NCI-H2107 treated with DMSO at 0.1 percent for 48 hours (cell line): ENCODE data around the gene SPATC1L.

Source experiments
- DNase-seq: peaks from one replicate; lab custom pipeline; 2025; ENCODE audit not compliant: unreplicated experiment; lab: John Stamatoyannopoulos, UW

SPATC1L gene

DNA sequence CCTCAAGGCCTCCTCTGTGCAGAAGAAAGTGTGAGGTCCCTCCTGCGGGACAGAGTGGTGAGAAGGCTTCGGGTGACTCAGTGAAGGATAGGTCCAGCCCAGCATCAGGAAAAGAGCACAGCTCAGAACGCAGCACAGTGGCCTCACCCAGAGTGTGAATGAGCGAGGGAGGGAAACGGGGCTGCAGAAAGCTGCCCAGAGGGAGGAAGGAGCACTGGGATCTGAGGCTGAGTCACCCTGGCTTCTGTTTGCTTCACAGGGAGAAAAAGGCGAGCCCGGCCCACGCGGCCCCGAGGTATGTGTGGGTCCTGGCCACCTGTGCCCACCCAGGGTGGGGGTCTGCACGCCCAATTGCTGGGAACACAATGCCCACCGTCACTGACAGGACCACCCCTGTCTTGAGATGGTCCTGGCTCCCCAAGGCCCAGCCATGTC, 62.0 kb downstream of the SPATC1L start:
- DNase-seq: no peak

DNA sequence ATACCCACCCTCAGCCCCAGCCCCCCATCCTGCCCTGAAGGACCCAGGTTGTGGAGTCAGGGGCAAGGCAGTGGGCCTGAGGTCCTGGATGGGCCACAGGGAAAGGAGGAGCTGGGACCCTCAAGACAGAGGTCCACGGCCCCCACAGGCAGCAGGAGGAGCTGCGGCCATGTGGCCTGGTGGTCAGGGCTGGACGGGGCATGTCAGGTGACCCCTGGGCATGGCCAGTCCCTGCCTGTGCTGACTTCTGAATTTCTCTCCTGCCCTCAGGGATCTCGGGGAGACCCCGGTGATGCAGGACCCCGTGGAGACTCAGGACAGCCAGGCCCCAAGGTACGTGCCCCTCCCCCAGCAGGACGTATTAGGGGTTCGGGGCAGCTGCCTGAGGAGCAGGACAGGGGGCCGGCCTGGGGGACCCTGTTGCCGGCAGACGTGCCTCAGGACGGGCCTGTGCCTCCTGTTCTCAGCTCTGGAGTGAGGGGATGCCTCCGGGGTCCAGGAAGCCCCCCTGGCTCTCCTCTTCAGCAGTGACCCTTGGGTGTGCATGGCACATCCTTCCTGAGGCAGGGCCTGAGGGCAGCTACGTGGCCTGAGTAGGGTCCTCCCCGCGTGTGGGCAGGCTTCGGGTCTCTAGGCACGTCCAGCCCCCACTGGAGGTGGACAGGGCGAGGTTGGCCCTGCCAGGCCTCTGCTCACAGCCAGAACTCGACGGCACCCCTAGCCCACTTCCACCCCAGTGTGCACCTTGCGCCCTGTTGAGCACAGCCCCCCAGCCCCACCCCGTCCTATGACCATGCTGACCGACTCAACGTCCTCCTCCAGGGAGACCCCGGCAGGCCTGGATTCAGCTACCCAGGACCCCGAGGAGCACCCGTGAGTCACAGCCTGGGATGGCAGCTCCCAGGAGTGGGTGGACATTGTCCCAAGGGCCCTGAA, 62.7 kb downstream of the SPATC1L start:
- no peak for DNase-seq

DNA sequence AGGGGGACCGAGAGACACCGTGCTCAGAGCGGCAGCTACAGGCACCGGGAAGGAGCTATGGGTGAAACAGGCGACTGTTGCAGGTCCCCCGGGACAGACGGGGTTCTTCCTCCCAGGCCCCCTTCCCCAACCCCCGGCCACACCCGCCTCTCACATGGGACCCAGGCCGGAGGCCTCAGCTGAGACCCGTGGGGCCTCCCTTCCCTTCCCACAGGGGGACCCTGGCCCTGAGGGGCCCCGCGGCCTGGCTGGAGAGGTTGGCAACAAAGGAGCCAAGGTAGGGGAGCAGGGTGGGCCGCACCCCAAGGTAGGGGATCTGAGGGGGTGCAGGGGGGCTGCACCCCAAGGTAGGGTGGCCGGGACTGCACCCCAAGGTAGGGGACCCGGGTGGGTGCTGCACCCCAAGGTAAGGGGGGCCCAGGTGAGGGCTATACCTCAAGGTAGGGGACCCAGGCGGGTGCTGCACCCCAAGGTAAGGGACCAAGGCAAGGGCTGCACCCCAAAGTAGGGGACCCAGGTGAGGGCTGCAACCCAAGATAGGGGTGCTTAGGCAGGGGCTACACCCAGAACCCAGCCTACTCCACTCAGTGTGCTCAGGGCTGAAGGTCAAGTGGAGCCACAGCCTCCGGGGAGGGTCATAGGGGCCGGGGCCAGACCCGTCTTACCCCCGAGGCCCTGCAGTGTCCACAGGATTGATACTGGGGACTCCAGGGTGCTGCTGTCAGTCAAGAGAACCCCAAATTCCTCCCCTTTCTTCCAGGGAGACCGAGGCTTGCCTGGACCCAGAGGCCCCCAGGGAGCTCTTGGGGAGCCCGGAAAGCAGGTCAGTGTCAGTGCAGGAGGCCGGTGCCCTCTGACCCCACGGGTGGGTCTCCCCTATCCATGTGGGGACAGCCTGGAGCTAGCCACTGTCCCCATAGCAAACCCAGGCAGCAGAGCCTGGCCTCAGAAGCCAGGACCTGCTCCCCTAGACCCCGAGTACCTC, 63.7 kb downstream of the SPATC1L start:
- DNase-seq: no peak

DNA sequence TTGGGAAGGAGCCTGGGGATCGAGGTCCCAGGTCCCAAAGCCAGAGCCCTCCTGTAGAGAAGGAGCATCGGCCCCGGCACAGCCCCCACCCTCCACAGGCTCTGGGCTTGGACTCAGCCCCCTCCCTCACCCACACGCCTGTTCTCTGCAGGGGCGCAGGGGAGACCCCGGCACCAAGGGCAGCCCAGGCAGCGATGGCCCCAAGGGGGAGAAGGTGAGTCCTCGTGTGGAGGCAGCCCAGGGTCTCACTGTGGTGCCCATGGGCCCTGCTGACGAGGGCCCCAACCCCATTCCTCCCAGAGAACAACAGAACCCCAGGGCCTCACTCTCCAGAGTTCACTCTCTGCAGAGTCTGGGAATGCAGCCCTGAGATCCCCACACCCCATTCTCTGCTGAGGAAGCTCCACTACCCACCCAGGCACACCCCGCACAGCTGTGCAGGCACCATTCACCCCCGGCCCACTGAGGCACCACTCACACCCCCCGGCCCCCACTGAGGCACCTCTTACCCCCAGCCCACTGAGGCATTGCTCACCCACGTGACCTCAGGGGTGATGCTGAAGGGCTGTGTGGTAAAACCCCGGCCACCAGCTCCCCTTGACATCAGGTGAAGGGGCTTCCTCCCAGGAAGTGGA, 64.5 kb downstream of the SPATC1L start:
- DNase-seq: no peak

DNA sequence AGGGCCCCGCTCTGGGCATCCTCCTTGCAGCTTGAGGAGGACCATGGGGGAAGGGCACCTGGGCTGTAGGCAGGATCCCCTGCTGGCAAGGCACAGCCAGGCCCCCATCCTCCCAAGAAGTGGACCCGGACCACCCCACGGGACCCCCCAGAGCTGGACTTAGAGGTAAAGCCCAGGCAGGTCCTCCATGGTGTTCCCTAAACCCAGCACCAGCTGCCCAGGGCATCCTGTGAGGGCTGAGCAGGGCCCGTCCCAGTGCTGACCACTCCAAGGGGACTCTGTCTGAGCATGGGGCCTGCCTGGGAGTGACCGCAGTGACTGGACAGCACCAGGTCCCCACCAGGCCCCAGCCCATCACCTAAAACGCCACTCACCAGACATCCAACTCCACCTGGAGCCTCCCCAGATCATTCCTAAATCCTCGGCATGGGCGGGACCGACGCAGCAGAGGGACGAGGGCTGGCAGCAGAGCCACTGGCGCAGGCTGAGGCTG, 65.1 kb downstream of the SPATC1L start:
- no peak for DNase-seq

DNA sequence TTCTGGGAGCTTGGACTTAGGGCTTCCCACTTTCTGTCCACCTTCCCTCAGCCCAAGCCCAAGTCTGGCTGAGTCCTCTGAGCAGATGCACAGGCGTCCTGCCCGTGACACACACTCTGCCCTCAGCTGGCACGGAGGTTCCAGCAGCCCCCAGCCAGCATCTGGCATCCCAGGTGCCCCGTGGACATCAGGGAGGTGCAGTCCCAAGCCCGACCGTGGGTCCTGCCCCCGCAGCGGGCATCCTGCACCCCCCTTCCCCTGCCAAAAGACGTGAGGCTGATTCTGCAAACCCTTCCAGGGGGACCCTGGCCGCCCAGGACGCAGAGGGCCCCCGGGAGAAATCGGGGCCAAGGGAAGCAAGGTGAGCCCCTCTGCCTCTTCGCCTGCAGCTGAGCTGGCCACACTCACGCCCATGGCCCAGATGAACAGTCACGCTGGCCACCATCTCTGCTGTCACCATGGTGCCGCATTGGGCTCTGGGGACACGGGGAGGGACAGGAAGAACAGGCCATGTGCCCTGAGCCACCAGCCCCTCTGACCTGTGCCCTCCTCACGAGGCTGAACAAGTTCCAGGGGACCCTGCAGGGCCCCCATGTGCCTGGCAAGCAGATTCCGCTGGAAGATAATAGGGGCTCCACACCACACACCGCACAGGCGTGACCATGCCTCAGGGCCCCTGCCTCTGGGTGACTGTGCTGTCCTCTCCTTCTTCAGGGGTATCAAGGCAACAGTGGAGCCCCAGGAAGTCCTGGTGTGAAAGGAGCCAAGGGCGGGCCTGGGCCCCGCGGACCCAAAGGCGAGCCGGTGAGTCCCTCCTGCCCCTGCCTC, 65.7 kb downstream of the SPATC1L start:
- DNase-seq: no peak

DNA sequence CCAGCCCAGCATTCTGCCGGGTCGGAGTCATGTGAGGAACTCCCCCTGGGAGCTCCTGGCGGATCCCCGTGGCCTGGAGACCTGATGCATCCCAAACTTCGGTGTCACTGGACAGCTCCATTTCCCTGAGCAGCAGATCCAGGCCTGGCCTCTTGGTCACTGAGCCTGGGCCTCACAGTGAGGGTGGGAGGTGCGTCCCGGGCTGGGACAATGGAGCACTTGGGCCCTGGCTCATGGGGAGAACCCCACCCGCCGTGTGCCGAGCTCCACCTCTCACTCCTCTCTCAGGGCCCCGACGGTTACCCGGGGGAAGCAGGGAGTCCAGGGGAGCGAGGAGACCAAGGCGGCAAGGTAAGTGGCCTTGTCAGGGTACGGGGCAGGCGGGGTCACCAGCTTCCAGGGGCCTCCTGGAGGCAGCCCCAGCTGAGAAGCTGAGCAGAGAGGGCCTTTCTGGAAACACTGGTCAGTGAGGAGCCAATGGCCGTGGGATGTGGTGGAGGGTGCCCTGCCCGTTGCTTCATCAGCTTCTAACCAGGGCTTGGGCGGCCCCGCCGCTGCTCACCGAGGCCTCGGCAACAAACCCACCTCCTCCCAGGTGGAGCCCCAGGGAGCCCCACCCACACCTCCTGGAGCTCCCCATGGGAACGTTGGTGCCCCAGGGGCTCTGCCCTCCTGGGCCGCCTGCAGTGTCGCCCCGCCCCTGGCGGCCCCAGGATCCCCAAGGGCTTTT, 66.5 kb downstream of the SPATC1L start:
- no peak for DNase-seq

DNA sequence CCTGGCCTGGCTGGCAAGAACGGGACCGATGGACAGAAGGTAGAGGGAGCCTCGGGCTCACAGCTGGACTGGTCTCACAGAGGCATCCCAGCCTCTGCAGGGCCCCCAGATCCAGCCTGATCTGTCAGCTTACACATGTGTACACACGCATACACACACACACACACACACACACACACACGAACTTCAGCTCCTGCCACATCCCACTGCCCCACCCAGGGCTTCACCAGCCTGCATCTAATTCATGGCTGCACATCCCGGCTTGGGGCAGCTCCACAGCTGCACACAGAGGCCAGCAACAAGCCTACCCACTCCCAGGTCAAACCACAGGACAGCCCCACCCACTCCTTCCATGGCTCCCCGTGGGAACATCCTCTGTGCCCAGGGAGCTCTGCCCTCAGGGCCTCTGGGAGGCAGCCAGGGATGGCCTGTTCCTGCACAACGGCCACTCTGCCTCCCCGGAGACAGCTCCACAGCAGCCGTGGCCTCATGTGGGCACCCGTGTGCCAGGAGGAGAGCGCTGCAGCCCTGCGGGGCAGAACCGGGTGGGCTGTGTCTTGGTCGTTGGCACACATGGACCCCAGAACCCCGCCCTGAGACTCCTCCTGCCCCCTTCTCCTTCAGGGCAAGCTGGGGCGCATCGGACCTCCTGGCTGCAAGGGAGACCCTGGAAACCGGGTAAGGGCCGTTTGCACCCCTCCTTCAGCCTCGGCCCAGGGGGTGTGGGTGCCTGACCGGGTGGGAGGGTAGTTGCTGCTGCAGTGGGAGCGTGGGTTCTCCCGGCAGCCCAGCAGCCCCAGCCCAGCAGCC, 67.3 kb downstream of the SPATC1L start:
- DNase-seq: no peak

DNA sequence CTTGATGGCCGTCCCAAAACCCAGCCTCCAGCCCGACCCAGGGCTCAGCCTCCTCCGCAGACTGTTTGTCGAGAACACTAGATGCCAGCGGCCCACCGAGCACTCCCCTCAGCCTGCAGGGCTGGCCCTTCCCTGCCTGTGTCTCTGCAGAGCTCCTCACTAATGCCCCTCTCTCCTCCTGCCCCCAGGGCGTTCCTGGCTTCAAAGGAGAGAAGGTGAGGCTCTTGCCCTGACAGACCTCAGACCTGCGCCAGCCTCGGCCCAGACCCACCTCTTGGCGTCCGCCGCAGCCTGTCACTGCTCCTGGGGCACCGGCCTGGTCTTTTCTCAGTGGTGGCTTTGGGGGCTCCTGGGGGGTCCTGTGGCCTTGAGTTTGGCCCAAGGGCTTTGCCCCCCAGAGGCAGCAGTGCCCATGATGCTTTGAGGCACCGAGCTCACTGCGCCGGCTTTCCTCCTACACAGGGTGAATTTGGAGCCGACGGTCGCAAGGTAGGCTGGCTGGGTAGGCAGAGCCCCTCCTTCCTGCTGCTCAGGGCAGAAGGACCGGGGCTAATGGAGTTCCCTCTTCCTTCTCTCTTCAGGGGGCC, 68.0 kb downstream of the SPATC1L start:
- no peak for DNase-seq

DNA sequence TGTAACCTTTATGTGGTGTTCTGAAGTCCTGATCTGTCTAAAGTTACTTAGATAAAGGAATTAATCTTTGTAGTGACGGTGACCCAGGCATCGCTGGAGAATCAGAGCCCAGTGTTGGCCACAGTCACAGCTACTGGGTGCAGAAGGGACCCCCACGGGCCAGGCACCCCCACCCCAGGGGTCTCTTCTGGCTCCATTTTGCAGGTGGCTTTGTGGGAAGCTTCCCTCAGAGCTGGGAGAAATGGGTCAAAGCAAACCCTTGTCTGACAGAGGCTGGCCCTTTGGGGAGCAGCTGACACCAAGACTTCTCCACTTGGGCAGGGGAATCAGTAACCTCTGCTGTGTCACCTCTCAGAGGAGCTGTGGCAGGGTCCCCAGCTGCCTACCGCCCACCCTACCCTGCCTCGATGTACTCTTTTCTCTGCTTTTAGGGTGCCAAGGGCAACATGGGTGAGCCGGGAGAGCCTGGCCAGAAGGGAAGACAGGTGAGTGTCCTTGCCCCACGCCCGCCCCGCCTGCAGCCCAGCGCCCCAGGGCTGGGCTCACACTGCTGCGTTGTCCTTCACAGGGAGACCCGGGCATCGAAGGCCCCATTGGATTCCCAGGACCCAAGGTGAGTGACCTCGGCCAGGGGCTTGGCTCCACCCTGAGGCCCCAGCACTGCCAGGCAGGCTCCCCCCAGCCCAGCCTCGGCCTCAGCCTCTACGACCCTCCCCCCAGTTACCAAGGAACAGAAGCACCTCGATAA, 68.6 kb downstream of the SPATC1L start:
- DNase-seq: no peak

DNA sequence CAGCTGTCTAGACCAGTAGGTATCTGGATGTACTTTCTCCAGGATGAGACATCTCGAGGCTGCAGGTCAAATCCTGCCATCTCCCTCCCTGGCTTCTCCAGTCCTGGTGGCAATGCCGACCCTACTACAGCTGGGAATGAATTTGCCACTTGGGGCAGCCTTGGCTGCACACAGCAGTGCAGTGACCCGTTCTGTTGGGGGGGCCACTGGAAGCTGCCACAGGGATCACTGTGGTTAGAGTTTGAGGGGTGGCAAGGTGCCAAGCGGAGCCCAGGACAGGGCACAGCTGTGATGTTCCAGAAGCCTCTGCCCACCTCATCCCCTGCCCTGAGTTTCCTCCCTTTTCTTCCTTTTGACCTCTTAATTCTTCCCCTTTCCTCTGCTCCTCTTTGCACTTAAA, 69.3 kb downstream of the SPATC1L start:
- DNase-seq: no peak

DNA sequence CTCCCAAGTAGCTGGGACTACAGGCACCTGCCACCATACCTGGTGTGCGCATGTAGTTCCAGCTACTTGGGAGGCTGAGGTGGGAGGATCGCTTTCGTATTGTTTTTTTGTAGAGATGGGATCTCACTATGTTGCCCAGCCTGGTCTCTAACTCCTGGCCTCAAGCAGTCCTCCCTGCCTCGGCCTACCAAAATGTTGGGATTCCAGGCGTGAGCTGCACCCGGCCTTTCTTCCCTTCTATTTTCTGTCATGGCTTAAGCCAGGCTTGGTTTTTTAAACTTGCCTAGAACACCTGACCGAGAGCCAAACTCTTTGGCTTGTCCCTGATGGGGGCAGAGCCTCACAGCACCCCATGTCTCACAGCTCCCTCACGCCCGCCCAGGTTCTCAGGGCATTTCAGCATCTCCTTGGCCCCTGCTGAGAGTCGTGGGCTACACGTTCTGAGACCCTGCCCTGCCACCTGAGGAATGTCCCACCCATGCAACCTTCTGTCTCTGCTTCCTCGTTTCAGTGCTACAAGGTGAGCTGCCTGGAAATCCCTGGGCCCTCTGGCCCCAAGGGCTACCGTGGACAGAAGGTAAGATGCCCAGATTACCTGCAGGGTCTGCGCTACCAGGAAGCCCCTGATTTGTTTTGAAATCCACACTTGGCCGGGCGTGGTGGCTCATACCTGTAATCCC, 70.6 kb downstream of the SPATC1L start:
- no peak for DNase-seq

DNA sequence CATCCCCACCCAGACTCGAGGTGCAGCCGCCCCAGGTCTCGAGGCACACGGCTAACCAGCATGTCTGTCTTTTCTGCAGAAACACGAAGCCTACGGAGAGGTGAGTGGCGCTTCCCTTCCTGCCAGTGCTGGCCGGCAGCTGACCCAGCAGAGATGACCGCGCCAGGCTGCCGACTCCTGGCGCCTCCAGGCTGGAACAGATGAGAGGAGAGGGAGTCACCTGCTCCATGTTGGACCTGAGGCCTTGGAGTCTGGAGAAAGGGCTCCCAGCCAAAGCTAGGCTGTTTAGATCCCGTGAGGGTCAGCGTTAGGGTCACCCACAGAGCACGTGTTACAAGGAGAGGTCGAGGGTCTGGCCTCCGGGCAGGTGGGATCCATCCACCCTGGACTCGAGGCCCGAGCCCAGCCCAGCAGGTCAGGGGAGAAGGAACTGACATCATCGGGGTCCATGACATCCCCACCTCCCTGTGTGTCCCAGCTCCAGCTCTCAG, 71.5 kb downstream of the SPATC1L start:
- DNase-seq: no peak

DNA sequence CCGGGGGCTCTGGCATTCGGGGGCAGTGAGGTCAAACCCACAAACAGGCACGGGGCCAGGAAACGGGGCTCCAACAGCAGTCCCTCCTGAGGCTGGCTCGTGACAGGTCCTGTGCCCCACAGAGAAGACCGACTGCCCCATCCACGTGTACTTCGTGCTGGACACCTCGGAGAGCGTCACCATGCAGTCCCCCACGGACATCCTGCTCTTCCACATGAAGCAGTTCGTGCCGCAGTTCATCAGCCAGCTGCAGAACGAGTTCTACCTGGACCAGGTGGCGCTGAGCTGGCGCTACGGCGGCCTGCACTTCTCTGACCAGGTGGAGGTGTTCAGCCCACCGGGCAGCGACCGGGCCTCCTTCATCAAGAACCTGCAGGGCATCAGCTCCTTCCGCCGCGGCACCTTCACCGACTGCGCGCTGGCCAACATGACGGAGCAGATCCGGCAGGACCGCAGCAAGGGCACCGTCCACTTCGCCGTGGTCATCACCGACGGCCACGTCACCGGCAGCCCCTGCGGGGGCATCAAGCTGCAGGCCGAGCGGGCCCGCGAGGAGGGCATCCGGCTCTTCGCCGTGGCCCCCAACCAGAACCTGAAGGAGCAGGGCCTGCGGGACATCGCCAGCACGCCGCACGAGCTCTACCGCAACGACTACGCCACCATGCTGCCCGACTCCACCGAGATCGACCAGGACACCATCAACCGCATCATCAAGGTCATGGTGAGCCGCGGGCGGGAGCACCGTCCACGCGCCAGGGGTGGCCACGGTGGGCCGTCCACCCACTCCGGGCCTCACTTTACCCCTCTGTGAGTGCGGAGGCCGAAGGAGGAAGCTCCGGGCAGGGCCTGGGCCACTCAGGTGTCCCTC, 72.2 kb downstream of the SPATC1L start:
- no peak for DNase-seq

DNA sequence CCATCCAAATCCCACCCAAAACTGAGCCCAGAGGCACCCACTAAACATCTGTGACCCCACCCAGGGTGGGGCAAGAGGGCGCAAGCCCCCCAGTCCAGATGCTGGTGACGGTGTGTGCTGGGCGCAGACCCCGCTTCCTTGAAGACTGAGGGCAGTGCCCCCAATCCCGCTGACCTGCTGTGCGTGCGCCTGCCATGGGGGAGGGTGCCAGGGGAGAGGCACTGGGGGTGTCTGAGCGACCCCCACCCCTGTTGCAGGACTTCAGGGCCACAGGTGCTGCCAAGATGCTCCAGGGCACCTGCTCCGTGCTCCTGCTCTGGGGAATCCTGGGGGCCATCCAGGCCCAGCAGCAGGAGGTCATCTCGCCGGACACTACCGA, 73.1 kb downstream of the SPATC1L start:
- DNase-seq: no peak
